ENCODE data around the gene TBC1D8.

- TF ChIP-seq CTCF (IDR thresholded peaks at IDR 0.05): no peak
- TF ChIP-seq ZFX (IDR thresholded peaks at IDR 0.05; ENCODE audit: borderline replicate concordance): no peak
Measured at GRCh38 chr2:101124643-101125366, 26.4 kb downstream of the TBC1D8 start.
